GM18951 (cell line): Measurements from ENCODE around the gene DOCK1.
"Not testable (repeated sequence)": the region's sequence is repeated elsewhere in the genome, so short reads cannot be mapped to it uniquely, and the experiment has no call there.

Source experiments
- POLR2A ChIP-seq: IDR thresholded peaks from 4 replicates; pipeline ENCODE4 v1.6.1; 2011; ENCODE audit warnings: mild to moderate bottlenecking; ENCODE audit not compliant: insufficient read length, insufficient read depth; ENCODE audit errors: extremely low read depth
- in situ Hi-C: fragments of 300-500 bp; cut with MboI; formaldehyde crosslinking; loops from one replicate; pipeline ENCODE4 v1.12.0; 2022; ENCODE audit warnings: low sequenced_read_pairs, mixed read lengths, inconsistent platforms; ENCODE audit not compliant: unreplicated experiment

The DOCK1 gene

DNA sequence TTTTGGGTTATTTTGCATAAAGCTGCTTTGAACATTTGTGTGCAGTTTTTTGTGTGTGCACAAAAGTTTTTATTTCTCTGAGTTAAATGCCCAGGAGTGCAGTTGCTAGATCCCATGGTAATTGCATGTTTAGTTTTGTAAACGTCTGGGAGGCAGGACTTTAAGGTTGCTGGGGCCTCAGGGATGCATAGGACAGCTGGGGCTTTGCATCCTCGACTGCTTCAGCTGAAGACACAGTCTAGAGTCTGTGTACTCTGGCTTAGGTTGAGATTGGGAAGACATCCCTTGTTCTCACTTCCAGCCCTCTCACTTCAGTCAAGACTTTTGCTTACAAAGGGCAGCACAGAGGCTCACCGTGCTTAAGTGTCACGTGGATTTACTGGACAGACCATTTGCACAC is 385.6 kb downstream of the DOCK1 start:
- in situ Hi-C loops, result no loop called here

DNA sequence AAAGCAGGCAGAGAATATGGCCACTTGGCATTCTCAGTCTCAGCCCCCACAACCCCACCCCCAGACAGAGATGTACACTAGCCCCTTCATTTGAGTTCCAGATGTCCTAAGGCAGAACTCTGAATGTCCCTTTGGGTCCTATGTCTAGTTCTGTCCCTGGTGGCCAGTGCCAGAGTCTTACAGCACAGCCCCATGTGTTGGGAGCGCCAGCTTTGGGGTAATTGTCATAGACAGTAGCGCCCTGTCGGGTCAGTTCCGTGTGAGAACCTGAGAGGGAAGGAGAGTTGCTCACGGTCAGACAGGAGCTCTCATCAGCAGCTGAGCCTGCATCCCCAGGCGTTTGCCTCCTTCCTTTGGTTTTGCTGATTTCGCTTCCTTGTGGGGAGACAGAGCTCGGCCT is 386.1 kb downstream of the DOCK1 start:
- TF ChIP-seq POLR2A, result no peak
- in situ Hi-C loops, result no loop called here

More for the DNA sequence above, 385.6 kb downstream of the DOCK1 start:
- TF ChIP-seq POLR2A, result no peak

DNA sequence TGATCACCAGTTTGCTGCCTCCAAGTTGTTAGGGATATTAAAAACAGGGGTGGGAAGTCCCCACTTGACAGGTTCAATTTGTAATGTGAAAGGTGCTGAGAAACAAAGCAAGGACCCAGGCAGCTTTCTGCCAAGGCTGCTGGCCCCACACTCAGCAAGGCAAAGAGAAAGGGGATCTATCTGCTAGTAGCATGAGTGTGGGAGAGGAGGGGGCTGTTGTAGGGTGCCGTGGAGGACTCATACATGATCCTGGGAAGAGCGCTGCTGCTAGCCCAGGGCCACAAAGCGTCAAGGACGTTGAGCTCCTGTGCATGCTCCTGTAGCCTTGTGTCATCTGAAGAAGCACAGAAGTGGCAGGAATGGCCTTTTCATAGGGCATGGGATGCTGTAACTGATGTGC is 387.7 kb downstream of the DOCK1 start:
- no peak for TF ChIP-seq POLR2A
- in situ Hi-C loops, result no loop called here

DNA sequence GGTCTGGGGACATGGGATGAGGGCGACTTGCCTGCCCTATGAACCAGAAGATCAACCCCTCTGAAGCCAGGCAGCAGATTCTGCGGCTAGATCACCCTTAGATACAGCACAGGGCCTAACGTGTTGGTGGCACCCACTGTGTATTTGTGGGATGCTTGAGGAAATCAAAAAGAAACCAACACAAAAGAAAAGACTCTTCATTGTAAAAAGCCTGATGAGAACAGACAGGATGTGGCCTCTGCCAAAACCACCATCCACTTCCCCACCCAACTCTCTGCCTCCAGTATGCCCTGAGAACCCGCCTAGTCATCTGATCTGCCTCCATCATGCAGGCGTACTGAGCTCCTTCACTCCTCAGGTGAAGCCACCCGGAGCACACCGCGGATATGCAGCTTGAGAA is 388.4 kb downstream of the DOCK1 start:
- in situ Hi-C loops, result no loop called here
- TF ChIP-seq POLR2A, result no peak

DNA sequence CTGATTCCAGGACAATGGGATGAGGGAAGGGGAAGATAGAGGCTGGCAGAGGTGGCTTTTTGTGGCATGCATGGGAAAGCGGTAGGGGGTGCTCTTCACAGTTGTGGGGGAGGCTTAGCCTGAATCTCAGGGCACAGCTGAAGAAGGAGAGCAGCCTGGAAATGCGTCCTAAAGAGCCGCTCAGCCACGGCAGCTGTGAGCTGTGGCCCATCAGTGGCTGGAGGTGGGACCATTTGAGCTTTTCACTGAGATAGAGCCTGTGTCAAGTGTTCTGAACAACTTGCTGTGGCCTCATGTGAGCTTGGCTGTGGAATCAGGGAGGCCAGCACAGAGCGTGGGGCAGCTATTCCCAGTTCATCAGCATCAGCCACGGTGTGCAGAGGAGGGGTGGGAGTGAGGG is 391.5 kb downstream of the DOCK1 start:
- no peak for TF ChIP-seq POLR2A
- in situ Hi-C loops, result no loop called here

DNA sequence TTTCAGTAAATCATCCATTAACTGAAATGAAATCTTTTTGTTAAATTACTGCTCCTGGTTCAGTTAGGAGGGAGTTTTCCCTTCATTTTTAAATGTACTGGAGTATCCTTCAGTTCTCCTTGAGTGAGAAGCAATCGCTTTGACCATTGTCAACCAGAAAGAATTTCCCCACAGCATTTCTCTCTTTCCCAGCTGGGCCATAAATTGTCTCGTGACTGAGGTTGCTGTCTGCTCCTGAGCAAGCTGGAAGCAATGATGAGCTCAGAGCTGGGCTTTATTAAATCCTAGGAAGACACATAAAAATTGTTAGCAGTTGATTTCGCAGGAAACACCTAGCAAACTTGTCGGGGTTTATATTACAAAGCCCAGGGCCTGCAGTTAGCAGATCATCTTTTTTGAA is 393.2 kb downstream of the DOCK1 start:
- TF ChIP-seq POLR2A, result no peak
- in situ Hi-C loops, result no loop called here

DNA sequence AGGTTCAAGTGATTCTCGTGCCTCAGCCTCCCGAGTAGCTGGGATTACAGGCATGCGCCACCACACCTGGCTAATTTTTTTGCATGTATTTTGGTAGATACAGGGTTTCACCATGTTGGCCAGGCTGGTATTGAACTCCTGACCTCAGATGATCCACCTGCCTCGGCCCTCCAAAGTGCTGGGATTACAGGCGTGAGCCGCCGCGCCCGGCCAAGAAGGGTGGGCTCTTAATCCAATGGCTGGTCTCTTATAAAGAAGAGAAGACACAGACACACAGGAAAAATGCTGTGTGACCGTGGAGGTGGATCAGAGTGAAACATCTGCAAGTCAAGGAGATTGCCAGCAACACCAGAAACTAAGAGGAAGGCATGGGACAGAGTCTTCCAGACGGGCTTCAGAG is 394.0 kb downstream of the DOCK1 start:
- in situ Hi-C loops, result not testable (repeated sequence)

DNA sequence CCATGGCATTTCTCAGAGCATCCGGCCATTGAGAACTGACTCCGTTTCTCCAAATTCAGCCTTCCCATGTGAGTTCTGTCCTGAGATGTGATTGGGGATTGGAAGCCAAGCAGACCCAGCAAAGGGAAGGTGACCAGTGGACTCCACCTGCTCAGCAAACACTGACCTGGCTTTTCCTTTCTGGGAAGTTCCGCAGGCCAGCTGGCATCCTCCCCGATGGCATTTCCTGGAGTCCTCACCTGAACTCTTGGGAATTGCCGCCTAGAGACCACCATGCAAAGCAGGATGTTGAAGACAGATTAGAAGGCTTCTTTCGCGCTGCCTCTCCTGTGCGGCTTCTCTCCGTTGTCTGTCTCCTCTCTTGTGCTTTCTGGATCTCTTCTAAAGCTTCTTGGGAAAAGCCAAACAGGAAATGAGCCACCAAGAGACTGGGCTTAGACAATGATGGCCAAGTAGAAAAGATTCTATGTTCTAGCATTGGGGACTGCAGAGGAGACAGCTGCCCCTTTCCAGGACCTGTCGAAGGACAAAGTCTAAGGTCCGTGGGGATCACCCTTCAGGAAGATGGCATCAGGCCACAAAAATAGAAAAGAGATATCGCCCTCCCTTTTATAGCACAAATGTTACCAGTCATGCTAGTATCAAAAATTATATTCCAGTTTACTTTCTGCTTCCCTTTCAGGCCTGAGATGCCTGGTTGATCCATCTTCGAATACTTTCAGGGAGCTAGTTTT is 394.9 kb downstream of the DOCK1 start:
- in situ Hi-C loops, result no loop called here
- TF ChIP-seq POLR2A, result no peak

DNA sequence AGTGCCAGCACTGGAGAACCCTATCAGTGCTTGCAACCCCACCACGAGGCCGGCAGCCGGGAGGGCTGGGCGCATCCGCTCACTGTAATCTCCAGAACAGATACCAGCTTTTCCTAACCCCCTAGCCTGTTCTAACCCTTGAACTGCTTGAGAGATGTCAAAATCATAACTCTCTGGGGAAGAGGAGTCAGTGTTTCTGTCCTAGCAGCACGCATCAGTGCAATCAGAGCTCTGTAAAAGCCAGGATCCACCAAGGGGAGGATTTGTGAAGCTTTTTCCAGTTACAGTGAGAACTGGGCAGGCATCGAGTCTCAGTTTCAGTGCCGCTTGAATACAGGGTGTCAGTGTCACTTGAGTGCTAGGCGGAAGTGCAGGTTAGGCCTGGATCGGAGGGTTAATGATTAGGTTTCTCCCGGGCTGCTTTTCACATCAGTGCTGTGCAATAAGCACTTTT is 395.7 kb downstream of the DOCK1 start:
- no peak for TF ChIP-seq POLR2A
- in situ Hi-C loops, result no loop called here

DNA sequence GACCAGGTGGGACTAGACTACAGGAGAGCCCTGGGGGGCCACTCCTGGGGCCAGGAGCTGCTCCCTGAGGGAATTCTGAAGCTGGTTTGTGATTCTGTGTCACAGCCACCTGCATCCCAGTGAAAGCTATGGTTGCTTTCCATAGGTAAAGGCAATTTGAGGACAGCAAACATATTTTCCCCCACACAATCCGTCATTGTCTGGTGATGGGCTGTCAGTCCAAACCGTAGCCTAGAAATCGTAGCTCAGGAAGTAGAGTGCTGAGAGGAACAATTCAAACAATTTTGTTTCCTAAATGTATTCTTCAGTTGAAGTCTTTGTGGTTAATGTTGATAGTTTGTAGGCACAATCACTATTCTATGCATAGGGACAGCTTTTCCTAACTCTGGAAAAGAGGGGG is 397.1 kb downstream of the DOCK1 start:
- in situ Hi-C loops, result no loop called here
- no peak for TF ChIP-seq POLR2A

DNA sequence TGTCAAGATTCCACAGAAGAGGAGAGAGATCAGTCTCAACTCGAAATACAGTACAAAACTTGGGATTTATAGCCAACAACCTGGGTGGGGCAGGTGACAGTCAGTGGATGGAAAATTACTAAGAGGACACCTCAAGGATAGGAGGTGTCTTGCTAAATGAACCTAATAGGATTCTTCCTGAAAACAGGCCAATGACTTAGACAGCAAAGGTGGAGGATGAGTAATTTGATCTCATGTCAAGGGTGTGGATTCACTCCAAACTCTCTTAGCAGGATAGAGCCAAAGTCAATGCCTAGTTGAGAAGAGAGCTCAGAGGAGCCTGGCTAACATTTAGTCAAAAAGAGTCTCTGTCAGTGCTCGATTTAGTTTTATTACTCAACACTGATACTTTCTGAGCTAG is 397.9 kb downstream of the DOCK1 start:
- in situ Hi-C loops, result no loop called here
- no peak for TF ChIP-seq POLR2A

DNA sequence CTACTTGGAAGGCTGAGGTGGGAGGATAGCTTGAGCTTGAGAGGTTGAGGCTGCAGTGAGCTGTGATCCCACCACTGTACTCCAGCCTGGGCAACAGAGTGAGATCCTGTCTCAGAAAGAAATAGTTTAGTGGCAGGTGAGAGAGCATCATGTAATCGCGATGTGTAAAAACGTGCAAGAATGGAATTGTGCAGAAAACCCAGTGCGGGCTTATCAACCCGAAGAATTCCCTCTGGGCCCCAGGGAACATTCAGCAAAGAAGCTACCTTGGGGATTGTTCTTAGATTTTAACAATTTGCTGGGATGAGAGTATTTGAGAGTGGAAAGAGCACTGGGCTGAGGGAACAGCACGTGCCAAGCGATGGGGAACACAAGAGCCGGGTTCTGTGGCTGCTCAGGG is 398.5 kb downstream of the DOCK1 start:
- in situ Hi-C loops, result no loop called here
- no peak for TF ChIP-seq POLR2A

DNA sequence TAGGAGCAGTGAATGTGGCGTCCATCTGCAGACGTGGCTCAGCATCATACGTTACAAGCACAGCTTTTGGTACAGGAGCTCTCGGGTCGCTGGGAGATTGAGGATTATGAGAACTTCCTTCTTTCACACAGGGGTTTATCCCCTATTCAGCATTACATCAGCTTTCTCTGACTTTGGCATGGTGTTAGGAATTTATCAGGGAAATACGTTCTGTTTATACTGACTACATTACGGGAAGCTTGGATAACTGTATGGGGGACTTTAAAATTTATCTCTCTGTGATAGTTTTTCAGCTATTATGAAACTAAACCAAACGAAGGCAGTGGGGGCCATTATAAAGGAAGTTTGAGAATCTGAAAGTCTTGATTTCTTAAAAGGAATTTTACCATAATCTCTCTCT is 401.3 kb downstream of the DOCK1 start:
- in situ Hi-C loops, result no loop called here
- TF ChIP-seq POLR2A, result no peak

DNA sequence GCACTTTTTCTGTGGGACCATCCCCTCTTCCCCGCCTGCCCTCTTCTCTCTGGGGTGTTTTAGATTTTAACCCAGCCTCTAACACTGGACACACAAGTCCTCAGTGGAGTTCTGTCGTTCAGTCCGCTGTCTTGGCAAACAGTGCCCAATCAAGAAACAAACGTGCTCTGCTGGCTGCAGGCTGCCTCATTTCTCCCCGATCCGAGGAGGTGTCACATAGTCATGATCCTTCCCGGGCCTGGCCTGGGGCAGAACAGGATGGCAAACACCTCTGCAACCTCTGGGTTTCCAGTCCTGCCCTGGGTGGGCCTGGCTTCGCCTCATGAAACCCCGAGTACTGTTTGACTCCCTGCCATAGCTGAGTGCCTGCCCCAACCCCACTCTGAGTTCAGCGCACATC is 402.1 kb downstream of the DOCK1 start:
- no peak for TF ChIP-seq POLR2A
- in situ Hi-C loops, result no loop called here

DNA sequence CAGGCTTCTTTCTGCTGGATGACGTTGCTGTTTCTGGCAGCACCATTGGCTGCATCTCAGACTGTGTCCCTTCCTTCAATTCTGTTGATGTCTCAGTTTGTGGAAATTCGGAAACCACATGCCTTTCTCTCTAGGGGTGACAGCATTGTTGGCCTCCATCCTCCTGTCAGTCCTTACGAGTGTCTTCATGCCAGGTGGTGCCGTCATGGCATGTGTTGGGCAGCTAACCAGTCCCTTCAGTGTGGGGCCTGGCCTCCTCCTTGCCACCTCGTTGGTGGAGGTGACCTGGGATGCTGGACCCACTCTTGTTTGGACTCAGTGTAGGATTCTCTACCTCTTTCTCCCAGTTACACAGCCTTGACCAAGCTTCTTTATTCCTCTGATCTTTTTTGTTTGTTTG is 402.8 kb downstream of the DOCK1 start:
- in situ Hi-C loops, result no loop called here
- TF ChIP-seq POLR2A, result no peak

DNA sequence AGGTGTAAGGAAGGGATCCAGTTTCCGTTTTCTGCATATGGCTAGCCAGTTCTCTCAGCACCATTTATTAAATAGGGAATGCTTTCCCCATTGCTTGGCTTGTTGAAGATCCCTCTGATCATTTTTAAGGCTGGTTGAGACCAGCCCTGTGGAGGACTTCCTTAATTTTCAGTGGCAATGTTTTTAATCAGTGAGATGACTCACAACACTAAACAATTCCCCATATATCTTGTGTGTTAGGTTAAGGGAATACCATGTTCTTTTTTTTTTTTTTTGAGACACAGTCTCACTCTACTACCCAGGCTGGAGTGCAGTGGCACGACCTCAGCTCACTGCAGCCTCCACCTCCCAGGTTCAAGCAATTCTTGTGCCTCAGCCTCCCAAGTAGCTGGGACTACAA is 404.4 kb downstream of the DOCK1 start:
- in situ Hi-C loops, result not testable (repeated sequence)
